ENCODE data around the gene UPK3B.
"Not testable (repeated sequence)": the region's sequence is repeated elsewhere in the genome, so short reads cannot be mapped to it uniquely, and the experiment has no call there.

GRCh38 chr7:76511200-76511910 lies 1.0 kb downstream of the UPK3B start:
- TF ChIP-seq CTCF (IDR thresholded peaks at IDR 0.05); STAT6 (CRISPR knock-in tag; conservative IDR thresholded peaks at IDR 0.05; ENCODE audit: low read depth); TCF7 (CRISPR knock-in tag; IDR thresholded peaks at IDR 0.05; ENCODE audit: low read depth); E2F4 (CRISPR knock-in tag; IDR thresholded peaks at IDR 0.05; ENCODE audit: borderline replicate concordance, low read depth); ZNF532 (CRISPR knock-in tag; IDR thresholded peaks at IDR 0.05; ENCODE audit: borderline replicate concordance); MLX (CRISPR knock-in tag; IDR thresholded peaks at IDR 0.05); ELF4 (CRISPR knock-in tag; IDR thresholded peaks at IDR 0.05; ENCODE audit: low read depth); MAX (CRISPR knock-in tag; IDR thresholded peaks at IDR 0.05); MYBL2 (CRISPR knock-in tag; IDR thresholded peaks at IDR 0.05); HMGXB4 (CRISPR knock-in tag; IDR thresholded peaks at IDR 0.05); CREB1 (CRISPR knock-in tag; IDR thresholded peaks at IDR 0.05); IRF1 (CRISPR knock-in tag; IDR thresholded peaks at IDR 0.05); NFYB (CRISPR knock-in tag; conservative IDR thresholded peaks at IDR 0.05; ENCODE audit: low read depth); ETV6 (CRISPR knock-in tag; IDR thresholded peaks at IDR 0.05): not testable (repeated sequence)

Measured in WTC11 (cell line).